NCI-H446 (cell line): Measurements from ENCODE around the gene UBE2E1.
"Not testable (repeated sequence)": the region's sequence is repeated elsewhere in the genome, so short reads cannot be mapped to it uniquely, and the experiment has no call there.

Source experiments
- DNase-seq, 2 experiments: peaks; one replicate each; lab custom pipeline; 2025; lab: John Stamatoyannopoulos, UW

The UBE2E1 gene

GRCh38 chr3:23879485-23879884 is 73.7 kb downstream of the UBE2E1 start:
- DNase-seq, result no peak

DNA sequence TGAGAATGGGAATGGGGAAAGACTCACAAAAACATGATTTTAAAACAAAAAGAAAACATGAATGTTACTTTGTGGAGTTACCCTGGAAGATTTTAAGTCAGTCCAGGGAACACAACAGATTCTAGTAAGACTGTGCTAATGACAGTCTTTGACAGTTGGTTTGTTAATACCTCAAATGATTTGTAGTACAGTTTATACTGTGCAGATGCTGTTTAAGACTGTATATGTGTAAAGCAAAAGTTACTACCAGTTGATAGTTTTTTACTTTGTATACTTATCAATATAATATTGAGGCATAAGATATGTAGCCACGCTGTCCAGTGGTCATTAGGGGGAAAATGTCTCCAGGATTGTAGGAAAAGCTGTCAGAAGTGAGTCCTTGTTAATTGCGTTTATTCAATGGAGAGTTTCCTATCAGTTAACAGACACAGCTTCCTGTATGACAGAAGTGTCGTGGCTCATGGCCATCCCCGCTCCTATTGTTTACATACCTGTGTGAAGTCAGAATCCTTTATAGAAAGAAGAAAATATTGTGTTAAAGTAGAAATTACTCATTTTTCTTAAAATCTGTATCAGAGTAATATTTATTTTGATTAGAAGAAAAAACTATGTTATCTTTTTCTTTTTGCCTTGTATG is 75.1 kb downstream of the UBE2E1 start:
- DNase-seq, result no peak

GRCh38 chr3:23881993-23882392 is 76.2 kb downstream of the UBE2E1 start:
- not testable (repeated sequence) for DNase-seq

GRCh38 chr3:23882487-23882918 is 76.7 kb downstream of the UBE2E1 start:
- no peak for DNase-seq

DNA sequence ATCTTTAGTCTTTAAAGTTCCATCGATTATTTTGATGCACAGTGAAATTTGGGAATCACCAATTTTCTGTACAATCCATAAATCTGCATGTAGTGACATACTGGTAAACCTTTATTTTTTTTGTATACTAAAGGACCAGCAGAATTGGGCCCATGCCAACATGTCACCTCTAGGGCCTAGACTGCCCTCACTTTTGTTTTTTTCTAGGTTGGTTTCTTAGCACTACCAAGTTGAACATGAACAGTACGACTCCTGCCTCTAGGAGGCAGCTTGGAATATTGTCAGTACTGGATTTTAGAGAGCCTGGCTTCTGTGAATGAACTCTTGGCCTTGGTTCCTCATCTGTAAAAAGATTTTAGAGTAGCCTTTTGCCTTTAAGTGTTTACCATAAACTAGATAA is 78.7 kb downstream of the UBE2E1 start:
- DNase-seq, result no peak

GRCh38 chr3:23885210-23885609 is 79.5 kb downstream of the UBE2E1 start:
- no peak for DNase-seq

DNA sequence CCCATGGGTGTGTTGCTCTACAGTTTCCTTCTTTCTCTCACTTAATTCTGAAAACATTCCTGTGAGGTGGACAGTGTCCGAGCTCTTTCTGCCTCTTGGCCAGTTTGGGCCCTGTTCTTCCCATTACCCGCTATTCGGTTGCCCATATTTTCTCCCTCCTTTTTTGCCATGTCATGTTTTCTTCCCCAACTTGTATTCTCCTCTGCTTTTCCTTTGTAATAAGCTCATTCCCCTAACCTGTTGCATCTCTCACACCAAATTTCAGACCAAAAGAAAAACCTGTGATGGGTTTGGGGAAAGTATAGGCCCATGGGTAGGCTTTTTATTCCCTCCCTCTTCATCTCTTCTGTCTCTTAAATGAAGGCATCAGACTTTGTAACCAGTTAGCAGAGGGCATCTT is 80.6 kb downstream of the UBE2E1 start:
- DNase-seq, result no peak

- DNase-seq, result peak in 1 of 2 experiments; percentile 8
Observed at GRCh38 chr3:23888617-23889228, 83.0 kb downstream of the UBE2E1 start.

GRCh38 chr3:23889386-23889785 is 83.6 kb downstream of the UBE2E1 start:
- DNase-seq, result no peak

- no peak for DNase-seq
Observed at GRCh38 chr3:23889950-23890349, 84.2 kb downstream of the UBE2E1 start.

GRCh38 chr3:23894254-23895061 is 88.7 kb downstream of the UBE2E1 start:
- no peak for DNase-seq

DNA sequence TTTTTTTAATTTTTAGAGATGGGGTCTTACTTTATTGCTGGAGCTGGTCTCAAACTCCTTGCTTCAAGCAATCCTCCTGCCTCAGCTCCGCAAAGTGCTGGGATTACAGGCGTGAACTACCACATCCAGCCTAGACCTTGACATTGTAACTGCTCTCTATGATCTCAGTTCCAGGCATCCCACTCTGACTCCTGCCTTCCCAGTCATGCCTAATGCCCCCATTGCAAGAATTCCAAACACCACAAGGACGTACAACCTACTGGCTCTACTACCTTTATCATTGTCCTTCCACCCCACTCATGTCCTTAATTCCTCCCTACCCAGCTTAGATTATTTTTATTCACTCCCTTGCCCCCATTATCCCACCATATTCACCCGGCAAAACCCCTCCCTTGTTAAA is 89.4 kb downstream of the UBE2E1 start:
- no peak for DNase-seq

GRCh38 chr3:23900744-23901143 is 95.0 kb downstream of the UBE2E1 start:
- DNase-seq, result no peak

DNA sequence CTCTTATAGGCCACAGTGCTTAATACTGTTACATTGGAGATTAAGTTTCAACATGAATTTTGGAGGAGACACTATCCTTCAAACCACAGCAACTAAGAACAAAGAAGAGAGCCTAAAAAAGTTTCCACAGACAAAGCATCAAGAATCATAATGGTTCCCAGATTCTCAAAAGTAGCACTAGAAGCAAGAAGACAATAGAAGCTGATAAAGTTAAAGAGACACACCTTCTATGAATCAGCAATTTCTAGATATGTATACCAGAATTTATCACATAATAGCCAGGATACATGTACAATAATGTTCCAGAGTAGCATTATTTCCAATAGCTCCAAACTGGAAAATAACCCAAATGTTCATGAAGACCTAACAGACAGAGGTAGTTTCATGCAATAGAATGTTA is 98.8 kb downstream of the UBE2E1 start:
- no peak for DNase-seq

GRCh38 chr3:23909341-23909740 is 103.6 kb downstream of the UBE2E1 start:
- no peak for DNase-seq

- no peak for DNase-seq
Observed at GRCh38 chr3:23911397-23911796, 105.6 kb downstream of the UBE2E1 start.

DNA sequence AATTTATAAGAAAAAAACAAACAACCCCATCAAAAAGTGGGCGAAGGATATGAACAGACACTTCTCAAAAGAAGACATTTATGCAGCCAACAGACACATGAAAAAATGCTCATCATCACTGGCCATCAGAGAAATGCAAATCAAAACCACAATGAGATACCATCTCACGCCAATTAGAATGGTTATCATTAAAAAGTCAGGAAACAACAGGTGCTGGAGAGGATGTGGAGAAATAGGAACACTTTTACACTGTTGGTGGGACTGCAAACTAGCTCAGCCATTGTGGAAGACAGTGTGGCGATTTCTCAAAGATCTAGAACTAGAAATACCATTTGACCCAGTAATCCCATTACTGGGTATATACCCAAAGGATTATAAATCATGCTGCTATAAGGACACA is 106.6 kb downstream of the UBE2E1 start:
- not testable (repeated sequence) for DNase-seq

GRCh38 chr3:23913182-23913581 is 107.4 kb downstream of the UBE2E1 start:
- no peak for DNase-seq

- DNase-seq, result no peak
Observed at GRCh38 chr3:23913873-23914743, 108.4 kb downstream of the UBE2E1 start.

DNA sequence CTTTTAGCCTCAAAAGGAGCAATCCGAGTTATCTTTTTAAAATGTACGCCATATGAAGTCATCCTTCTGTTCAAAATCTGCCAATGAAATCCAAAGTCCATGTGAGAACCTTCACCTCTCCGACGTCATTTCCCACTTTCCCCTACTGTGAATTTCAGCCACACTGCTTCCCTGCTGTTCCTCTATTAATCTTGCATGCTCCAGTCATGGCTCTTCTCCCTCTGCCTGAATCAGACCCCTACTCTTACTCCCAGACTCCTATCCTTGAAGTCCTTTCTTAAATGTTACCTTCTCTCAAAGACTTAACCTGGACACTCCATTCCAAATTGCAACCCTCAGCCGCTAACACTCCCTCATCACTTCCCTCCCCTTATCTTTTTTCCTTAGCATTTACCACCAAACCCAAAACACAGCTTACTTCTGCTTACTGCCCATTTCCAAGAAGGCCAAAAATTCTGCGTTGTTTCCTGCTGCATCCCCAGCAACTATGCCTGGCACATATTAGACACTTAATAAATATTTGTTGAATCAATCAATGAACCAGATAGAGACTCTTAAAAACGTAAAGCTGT is 109.9 kb downstream of the UBE2E1 start:
- DNase-seq, result peak in 1 of 2 experiments; percentile 21

DNA sequence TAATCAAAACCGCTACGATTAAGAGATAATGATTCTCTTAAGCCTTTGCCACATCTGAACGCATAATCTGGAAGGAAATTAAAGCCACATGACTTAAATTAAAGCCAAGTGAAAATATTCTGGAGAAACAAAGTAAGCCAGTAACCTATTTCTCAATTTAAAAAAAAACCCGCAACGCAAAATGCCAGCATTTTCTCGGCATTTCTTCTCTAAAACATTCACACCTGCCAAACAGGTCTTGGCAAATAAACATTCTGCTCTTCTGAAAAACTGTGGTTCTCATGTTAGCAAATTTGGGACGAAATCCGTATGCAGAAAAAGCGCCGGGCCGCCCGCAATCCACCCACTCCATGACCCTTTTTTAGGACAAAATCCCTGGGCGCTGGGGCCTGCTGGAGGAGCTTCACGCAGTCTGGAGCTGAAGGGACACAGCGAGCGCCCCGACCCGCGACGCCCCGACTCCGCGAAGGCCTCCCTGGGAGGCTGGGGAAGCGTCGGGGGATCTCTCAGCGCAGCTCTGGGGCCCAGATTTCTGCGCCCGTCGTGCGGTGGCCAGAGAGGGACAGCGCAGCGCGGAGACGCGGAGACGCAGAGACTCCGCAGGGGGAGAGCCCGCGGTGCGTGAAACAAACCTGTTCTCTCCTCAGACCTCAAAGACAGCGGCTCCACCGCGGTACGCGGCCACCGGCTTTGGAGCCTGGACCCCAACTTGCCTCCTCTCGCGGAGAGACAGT is 110.6 kb downstream of the UBE2E1 start:
- no peak for DNase-seq
